ENCODE measurements around the gene DCHS1.
"Not testable (repeated sequence)": the region's sequence is repeated elsewhere in the genome, so short reads cannot be mapped to it uniquely, and the experiment has no call there.

GRCh38 chr11:6690431-6691132 lies 35.0 kb upstream of the DCHS1 start:
- TF ChIP-seq, protein P1, sequence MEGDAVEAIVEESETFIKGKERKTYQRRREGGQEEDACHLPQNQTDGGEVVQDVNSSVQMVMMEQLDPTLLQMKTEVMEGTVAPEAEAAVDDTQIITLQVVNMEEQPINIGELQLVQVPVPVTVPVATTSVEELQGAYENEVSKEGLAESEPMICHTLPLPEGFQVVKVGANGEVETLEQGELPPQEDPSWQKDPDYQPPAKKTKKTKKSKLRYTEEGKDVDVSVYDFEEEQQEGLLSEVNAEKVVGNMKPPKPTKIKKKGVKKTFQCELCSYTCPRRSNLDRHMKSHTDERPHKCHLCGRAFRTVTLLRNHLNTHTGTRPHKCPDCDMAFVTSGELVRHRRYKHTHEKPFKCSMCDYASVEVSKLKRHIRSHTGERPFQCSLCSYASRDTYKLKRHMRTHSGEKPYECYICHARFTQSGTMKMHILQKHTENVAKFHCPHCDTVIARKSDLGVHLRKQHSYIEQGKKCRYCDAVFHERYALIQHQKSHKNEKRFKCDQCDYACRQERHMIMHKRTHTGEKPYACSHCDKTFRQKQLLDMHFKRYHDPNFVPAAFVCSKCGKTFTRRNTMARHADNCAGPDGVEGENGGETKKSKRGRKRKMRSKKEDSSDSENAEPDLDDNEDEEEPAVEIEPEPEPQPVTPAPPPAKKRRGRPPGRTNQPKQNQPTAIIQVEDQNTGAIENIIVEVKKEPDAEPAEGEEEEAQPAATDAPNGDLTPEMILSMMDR (IDR thresholded peaks at IDR 0.05) = not testable (repeated sequence)
- TF ChIP-seq POLR2A, EP300 (IDR thresholded peaks at IDR 0.05): not testable (repeated sequence)

Measured in upper lobe of left lung (tissue), 4 donors.